GM21515 (cell line): ENCODE measurements around the gene RAB3C.
"Not testable (repeated sequence)": the region's sequence is repeated elsewhere in the genome, so short reads cannot be mapped to it uniquely, and the experiment has no call there.

Experiments
- ATAC-seq: cut with Tn5 transposase; IDR thresholded peaks from one replicate; pipeline ENCODE4 v1.9.1; 2021; ENCODE audit not compliant: unreplicated experiment

RAB3C gene, protein sequence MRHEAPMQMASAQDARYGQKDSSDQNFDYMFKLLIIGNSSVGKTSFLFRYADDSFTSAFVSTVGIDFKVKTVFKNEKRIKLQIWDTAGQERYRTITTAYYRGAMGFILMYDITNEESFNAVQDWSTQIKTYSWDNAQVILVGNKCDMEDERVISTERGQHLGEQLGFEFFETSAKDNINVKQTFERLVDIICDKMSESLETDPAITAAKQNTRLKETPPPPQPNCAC

DNA sequence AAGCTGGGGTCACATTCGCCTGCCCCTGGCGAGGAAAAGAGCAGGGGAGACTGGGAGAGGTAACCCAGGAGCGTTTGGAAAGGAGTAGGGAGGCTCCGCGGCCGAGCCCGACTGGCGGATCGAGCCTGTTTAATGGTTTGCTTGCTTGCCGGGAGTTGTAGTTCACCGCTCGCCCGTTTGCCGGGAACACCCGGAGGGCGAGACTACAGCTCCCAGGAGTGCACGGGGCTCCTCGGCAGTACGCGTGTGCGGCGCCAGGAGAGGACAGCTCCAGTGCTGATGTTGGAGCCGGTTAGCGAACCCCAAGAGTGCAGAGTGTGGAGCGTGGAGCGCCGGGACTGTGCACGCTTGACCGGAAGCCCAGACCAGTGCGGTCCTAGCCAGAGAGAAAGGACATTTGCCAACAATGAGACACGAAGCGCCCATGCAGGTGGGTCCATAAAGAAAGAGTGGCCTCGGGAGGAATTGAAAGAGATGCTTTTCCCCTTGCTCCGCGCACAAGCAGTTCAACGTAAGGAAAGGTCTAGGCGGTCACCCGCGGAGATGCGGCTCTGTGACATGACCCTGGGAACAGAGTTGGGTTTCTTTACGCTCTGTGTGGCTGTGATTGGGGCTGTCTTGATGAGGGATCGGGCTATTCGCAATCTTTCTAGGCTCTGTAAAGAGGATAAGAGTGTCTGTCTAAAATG lies at the start of gene RAB3C:
TSS of gene RAB3C (plus strand) at position 273 of the 689 bp plus-strand sequence. CDS start at position 407, 134 bp downstream.
- ATAC-seq = peak; percentile 100

DNA sequence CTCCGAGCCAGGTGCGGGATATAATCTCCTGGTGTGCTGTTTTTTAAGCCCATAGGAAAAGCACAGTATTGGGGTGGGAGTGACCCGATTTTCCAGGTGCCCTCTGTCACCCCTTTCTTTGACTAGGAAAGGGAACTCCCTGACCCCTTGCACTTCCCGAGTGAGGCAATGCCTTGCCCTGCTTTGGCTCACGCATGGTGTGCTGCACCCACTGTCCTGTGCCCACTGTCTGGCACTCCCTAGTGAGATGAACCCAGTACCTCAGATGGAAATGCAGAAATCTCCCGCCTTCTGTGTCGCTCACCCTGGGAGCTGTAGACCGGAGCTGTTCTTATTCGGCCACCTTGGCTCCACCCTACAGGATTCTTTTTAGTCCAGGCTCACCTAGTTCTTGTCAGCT lies 40.9 kb upstream of the RAB3C start:
- not testable (repeated sequence) for ATAC-seq

DNA sequence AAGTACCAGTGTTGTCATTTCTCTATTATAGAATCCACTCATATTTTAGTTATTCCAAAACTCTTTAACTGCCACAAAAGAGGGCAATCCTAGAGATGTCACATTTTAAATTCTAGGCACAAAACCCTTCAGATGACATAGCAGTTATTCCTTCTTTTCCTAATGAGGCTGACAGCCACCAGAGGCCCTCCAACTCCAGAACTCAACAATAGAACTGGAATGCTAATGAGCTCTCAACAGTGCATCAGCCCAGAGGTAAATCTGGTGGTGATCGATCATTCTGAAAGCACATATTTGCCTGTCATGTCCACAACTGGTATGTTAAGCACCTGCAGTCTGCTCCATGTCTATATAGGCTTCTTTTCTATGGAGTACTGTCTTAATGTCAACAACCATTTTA lies 40.2 kb upstream of the RAB3C start:
- ATAC-seq = no peak

DNA sequence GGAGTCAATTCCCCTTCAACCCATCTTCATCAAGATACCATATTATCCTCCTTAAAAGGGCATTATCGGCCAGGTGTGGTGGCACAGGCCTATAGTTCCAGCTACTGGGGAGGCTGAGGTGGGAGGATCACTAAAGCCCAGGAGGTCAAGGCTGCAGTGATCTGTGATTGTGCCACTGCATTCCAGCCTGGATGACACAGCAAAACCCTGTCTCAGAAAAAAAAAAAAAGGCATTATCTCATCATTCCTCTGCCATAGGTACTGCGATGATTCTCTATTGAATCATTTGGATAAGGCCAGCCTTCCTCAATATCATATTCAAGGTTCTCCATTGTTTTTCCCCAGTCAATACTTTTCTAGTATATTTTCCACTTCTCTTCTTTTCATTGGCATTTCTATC lies 39.2 kb upstream of the RAB3C start:
- no peak for ATAC-seq

DNA sequence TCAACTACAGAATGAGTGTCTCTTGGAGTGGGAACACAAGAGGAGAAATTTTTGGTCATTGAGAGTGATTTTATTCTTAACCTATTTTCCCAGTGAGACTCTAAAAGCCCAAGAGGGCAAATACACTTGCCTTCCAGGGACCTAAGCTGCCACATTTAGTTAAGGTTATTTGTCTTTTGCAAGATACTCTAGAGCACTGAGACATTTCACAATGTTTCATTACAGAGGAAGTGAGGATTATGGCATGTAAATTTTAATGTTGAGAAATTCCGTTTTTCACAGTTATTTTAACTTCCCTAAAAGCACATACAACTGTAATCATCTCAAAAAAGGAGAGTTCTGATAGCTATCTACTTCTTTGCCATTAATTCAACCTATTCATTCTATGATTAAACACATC lies 38.7 kb upstream of the RAB3C start:
- no peak for ATAC-seq

DNA sequence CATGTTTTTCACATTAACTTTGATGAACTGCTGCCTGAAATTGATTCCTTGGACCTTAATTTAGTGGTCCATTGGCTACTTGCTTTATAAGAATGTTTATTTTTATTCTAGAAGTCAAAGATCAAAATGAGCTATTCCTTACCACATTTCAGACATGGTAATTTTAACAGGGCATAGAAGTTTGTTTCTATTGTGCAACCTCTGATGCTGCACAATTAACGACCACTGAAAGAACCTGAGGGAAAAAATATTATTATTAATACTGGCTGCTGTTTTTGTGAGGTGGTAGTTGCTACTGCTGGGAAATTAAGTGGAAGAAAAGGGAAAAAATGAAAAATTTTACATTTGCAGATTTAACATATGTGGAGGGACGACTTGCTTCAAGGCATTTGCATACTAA lies 37.9 kb upstream of the RAB3C start:
- no peak for ATAC-seq

DNA sequence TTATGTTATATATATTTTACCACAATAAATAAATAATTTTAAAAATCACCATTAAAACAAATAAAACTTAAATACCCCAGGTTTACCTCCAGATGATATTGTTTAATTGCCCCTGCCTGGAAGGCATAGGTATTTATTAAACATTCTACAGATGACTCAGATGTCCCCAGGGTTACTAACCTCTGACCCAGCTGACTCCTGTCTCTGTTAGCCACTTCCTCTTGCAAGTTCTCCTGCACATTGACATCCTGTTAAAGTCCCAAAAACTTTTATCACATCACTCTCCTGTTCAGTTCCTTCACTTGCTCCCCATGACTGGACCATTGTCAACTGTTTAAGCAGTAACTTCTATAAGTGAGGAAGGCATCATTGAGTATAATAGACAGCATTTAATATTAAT lies 37.0 kb upstream of the RAB3C start:
- ATAC-seq = peak; percentile 85

DNA sequence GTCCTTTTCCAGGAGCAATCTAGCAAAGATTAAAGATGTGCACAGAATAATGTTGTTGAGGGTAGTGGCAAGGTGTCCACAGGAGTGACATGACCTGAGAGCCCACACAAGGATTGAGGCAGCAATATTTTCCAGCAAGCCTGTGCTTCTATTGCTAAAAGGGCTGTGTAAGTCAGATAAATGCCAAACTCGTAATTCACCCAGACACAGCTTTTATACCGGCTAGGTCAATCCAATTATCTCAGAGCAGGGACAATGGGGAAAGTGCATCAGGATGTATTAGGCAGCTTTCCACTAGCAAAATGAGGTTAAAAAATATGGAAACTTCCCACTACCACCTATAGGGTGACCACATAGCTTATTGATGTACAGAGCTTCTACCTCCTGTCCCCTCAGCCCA lies 34.8 kb upstream of the RAB3C start:
- ATAC-seq = no peak

DNA sequence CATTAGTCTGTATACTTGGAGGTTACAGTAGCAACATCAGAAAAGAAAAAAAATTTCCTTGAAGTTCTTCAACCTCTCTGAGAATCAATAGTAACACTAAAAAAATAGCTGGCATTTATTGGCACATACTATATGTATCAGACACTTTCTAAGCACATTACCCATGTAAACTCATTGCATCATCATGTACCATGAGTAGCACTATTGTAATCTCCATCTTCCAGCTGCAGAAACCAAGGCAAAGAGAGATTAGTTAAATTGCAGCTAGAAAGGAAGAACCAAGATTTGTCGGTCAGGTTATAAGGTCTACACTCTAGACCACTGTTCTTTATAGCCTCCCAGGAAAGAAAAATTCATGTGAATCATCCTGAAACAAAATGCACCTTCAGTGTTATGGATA lies 31.4 kb upstream of the RAB3C start:
- no peak for ATAC-seq

DNA sequence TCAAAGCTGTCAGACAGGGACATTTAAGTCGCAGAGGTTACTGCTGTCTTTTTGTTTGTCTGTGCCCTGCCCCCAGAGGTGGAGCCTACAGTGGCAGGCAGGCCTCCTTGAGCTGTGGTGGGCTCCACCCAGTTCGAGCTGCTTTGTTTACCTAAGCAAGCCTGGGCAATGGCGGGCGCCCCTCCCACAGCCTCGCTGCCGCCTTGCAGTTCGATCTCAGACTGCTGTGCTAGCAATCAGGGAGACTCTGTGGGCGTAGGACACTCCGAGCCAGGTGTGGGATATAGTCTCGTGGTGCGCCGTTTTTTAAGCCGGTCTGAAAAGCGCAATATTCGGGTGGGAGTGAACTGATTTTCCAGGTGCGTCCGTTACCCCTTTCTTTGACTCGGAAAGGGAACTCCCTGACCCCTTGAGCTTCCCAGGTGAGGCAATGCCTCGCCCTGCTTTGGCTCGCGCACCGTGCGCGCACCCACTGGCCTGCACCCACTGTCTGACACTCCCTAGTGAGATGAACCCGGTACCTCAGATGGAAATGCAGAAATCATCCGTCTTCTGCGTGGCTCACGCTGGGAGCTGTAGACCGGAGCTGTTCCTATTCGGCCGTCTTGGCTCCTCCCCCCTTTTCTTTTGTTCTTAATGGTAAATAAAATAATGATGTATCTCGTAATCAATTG lies 25.1 kb upstream of the RAB3C start:
- ATAC-seq = not testable (repeated sequence)

DNA sequence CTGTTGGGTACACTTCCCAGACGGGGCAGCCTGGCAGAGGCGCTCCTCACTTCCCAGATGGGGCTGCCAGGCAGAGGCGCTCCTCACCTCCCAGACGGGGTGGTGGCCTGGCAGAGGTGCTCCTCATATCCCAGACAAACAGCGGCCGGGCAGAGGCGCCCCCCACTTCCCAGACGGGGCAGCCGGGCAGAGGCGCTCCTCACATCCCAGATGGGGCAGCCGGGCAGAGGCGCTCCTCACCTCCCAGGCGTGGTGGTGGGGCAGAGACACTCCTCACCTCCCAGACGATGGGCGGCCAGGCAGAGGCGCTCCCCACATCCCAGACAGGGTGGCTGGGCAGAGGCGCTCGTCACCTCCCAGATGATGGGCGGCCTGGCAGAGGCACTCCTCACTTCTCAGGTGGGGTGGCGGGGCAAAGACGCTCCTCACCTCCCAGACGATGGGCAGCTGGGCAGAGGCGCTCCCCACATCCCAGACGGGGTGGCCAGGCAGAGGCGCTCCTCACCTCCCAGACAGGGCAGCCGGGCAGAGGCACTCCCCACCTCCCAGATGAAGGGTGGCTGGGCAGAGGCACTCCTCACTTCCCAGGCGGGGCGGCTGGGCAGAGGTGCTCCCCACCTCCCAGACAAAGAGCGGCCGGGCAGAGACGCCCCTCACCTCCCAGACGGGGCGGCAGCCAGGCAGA lies 19.7 kb upstream of the RAB3C start:
- not testable (repeated sequence) for ATAC-seq

DNA sequence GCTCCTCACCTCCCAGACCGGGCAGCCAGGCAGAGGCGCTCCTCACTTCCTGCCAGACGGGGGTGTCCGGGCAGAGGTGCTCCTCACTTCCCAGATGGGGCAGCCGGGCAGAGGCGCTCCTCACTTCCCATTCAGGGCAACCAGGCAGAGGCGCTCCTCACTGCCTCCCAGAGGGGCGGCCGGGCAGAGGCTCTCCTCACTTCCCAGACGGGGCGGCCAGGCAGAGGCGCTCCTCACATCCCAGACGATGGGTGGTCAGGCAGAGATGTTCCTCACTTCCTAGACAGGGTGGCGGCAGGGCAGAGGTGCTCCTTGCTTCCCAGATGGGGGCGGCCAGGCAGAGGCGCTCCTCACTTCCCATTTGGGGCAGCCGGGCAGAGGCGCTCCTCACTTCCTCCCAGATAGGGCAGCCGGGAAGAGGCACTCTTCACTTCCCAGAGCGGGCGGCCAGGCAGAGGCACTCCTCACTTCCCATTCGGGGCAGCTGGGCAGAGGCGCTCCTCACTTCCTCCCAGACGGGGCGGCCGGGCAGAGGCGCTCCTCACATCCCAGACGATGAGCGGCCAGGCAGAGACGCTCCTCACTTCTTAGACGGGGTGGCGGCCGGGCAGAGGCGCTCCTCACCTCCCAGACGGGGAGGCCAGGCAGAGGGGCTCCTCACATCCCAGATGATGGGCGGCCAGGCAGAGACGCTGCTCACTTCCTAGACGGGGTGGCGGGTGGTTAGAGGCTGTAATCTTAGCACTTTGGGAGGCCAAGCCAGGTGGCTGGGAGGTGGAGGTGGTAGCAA lies 18.6 kb upstream of the RAB3C start:
- not testable (repeated sequence) for ATAC-seq

DNA sequence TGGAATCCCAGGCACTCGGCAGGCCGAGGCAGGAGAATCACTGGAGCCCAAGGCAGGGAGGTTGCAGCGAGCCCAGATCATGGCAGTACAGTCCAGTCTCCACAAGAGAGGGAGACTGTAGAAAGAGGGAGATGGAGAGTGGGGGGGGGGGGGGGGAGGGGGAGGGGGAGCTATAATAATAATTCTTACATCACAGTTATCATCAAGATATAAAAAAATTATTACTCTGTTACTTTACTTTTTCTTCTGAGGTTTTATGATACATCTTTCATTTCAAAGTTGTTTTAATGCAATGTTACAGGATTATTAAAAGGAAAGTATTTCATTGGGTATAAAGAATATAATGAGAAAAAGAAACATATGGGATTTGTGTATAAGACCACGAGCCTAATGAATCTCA lies 17.8 kb upstream of the RAB3C start:
- ATAC-seq = no peak

DNA sequence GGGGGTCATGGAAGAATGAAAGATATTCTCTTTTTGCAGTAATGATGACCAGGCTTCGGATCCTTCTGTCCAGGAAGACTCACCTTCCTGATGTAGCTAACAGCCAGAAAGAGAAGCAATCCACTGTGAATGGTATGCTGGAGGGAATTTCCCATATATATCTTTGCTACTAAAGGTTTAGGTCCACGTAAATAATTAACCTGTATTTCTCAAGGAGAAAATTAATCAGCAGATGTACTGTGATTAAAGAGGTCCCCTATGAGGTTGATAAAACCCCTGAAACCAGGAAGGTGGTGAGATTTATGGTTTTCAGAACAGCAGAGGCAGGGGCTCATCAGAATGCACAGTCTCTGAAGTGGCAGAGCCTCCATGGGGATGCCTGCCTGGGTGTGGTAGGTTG lies 11.4 kb upstream of the RAB3C start:
- no peak for ATAC-seq

DNA sequence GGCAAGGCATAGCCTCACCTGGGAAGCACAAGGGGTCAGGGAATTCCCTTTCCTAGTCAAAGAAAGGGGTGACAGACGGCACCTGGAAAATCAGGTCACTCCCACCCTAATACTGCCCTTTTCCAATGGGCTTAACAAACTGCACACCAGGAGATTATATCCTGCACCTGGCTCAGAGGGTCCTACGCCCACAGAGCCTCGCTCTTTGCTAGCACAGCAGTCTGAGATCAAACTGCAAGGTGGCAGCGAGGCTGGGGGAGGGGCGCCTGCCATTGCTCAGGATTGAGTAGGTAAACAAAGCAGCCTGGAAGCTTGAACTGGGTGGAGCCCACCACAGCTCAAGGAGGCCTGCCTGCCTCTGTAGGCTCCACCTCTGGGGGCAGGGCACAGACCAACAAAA lies 9.9 kb upstream of the RAB3C start:
- ATAC-seq = not testable (repeated sequence)

DNA sequence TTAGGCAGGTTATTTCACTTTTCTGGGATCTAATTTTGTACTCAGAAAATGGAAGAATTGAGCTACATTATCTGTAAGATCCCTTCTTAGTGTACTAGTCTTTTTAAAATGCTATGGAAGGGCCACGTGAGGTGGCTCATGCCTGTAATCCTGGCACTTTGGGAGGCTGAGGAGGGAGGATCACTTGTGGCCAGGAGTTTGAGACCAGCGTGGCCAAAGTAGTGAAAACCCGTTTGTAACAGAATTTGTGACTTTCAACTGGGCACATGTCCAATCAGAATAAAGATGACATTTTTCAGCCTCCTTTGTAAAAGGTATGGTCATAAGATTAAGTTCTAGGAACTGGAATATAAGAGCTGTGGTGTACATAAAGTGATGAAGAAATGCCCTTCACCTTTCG lies 3.1 kb upstream of the RAB3C start:
- no peak for ATAC-seq

DNA sequence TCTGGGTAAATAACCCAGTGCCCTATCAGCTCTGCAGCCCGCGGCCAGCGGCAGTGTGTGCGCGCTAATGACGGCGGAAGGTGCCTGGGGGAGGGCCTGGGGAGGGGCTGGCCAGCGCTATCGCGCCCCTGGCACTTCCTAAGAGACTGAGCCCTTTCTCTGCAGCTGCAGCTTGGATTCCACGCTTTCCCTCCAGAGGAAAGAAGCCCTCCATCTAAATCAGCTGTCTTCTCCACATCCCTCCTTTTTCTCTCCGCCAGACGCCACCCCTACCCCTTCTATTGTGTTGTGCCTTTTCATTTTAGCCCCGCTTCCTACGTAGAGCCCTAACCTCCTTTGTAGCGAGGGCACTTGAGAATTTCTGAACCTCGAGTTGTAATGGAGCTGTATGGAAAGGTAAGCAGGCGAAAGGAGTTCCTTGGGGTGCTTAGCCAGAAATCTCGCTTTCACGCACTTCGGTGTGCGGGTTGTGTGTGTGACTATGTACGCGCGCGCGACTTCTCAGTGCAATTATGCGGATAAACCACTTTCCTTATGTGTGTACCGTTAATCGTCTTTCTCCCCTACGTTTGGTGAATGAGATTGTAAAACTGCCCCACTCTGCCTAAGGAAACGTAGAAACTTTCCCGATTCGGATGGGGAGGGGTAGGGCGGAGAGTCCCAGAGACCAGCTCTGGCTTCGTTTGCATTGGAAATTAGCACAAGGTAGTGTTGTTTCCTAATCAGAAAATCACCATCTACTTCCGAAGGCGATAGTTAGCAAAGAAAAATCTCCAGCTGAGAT lies 664 bp upstream of the RAB3C start:
- peak; percentile 20 for ATAC-seq

DNA sequence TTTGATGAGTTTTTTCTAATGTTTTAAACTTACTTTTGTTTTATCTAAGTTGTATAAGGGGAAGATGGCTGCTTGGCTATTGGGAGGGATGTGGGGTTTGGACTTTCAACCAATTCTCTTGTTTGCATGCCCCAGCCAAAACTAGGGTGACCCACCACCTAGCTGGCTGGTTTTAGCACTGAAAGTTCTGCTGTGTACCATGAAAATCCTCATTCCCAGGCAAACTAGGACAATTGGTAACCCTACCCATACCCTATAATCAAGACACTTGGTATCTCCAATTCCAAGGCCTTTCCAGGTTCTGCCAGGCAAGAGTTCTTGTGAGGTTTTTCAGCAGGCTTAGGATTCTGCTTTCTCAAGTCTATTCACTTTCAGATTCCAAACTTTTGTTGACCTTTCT lies 13.1 kb downstream of the RAB3C start:
- no peak for ATAC-seq

DNA sequence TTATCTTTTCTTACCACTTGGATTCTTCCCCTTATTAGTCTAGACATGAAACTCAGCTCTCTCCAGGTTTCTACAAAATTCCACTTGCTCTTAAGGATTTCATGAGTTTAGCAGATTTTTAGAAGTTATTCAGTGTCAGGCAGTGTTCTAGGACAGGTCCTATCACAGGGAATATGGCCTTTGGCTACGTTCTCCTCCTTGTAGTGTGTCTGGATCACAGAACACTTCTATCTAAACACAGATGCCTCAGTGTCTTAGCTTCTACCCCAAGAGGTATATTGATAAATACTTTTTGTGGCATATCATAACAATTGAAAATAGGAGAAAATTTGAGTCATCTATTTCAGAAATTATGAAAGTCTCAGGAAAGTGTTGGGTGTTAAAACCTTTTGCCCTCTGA lies 15.6 kb downstream of the RAB3C start:
- ATAC-seq = no peak

DNA sequence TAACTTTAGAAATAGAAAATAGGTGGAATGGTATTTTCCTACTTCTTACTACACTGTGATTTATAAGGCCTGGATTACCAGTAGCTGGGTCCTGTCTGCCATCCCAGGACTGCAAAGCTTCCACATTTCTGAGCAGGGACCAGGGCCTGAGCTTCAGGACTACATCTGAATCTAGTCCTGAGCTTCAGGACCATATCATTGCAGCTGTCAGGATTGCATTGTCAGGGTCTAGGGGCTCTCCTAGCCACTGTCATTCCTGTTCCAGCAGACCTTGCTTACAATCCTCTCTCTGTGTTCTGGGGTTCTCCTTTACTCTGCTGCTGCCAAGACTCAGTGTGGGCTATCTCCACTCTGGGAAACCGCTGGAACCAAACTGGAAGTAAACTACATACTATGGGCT lies 16.3 kb downstream of the RAB3C start:
- ATAC-seq = no peak
